ENCODE results near the gene ALLC.

DNA sequence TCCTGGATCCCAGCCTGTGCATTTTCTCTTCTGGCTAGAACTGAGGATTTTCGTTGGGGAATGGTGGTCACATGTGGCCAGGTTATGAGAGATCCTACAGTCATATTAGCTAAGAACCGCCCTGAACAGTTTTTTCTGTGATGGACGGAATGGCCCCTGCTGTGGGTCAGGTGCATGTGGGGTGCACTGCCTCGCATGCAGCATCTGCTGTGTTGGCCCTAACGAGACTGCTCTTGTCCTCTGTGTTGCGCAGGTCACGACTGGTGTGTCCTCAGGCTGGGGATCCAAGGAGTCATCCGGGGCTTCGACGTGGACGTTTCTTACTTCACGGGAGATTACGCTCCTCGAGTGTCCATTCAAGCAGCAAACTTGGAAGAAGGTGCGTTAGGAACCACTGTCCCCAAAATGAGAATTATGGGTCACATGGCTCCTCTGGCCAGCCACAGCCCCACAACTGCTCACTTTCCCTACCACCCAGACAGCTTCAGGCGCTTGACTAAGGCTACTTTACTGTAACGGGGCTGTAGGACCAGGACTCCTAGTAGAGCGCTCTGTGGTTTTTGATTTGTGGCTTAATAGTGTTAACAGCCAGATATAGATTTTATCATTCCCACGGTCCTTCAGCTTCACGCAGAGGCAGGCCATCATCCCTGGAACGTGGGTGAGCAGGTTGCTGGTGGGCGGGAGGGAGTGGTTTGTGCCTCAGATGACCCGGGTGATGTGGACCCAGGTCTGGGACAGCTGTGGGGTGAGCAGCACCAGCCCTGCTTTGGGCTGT, 21.8 kb downstream of the ALLC start:
- TF ChIP-seq SIN3A (IDR thresholded peaks at IDR 0.05; ENCODE audit: borderline replicate concordance, insufficient read depth, low read length): no peak
- no peak for TF ChIP-seq POLR2AphosphoS5 (IDR thresholded peaks at IDR 0.05; ENCODE audit: low read depth, low read length)
- TF ChIP-seq, protein P1, sequence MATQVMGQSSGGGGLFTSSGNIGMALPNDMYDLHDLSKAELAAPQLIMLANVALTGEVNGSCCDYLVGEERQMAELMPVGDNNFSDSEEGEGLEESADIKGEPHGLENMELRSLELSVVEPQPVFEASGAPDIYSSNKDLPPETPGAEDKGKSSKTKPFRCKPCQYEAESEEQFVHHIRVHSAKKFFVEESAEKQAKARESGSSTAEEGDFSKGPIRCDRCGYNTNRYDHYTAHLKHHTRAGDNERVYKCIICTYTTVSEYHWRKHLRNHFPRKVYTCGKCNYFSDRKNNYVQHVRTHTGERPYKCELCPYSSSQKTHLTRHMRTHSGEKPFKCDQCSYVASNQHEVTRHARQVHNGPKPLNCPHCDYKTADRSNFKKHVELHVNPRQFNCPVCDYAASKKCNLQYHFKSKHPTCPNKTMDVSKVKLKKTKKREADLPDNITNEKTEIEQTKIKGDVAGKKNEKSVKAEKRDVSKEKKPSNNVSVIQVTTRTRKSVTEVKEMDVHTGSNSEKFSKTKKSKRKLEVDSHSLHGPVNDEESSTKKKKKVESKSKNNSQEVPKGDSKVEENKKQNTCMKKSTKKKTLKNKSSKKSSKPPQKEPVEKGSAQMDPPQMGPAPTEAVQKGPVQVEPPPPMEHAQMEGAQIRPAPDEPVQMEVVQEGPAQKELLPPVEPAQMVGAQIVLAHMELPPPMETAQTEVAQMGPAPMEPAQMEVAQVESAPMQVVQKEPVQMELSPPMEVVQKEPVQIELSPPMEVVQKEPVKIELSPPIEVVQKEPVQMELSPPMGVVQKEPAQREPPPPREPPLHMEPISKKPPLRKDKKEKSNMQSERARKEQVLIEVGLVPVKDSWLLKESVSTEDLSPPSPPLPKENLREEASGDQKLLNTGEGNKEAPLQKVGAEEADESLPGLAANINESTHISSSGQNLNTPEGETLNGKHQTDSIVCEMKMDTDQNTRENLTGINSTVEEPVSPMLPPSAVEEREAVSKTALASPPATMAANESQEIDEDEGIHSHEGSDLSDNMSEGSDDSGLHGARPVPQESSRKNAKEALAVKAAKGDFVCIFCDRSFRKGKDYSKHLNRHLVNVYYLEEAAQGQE (IDR thresholded peaks at IDR 0.05; ENCODE audit: insufficient read depth in 1 of 2, low read depth in 2 of 2, low read length in 2 of 2): no peak
- TF ChIP-seq TAF1 (IDR thresholded peaks at IDR 0.05; ENCODE audit: borderline replicate concordance, insufficient read depth, low read length): no peak
